HG03457 (cell line): ENCODE results near the gene ACOXL.
"Not testable (repeated sequence)": the region's sequence is repeated elsewhere in the genome, so short reads cannot be mapped to it uniquely, and the experiment has no call there.

Experiments
- ATAC-seq: cut with Tn5 transposase; IDR thresholded peaks from one replicate; pipeline ENCODE4 v1.9.1; 2021; ENCODE audit warnings: moderate number of reproducible peaks; ENCODE audit not compliant: unreplicated experiment

Gene ACOXL

DNA sequence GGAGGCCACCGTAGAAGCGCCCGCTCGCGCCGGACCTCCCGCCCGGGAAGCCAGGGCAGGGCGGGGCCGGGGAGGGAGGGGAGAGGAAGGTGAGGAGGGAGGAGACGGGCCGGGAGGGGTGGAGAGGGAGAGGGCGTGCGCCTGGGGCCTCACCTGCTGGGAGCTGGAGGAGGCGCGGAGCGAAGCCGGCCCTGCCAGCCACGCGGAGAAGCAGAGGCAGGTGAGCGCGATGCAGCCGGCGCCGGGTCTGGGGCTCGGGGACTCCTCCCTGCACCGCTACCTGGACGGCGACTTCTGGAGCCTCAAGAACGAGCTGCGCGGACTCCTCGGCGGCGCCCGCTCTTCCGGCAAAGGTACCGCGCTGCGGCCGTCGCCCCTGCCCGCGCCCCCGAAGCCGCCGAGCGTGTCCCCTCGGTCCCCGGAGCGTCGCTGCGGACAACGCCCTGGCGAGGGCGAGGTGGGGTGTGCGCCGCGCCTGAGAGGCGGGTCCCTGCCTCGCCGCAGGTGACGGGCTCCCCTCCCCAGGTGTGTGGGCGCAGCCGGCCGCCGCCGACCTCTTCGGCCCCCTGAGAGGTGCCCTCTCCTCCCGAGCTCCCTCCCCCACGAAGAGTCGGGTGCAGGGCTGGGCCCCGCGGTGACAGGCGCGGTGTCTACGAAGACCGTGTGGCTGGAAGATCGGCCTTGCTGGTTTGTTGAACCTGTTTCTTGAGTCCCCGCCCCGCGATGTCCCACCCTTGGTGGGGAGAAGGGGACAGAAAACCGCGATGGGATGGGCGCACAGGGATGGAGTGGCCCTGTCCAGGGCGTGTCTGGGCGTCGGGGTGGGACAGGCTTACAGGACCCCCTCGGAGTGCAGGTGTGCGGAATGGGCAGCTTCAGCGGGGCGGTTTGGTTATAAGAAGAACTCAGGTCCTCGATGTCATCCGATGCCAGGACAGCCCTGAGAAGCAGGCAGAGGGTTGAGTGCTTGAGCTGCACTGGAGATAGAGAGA lies at the start of gene ACOXL:
ACOXL (plus strand) TSS at position 152 of the 992 bp plus-strand sequence. CDS start 35,817 bp downstream, outside the sequence.
- no peak for ATAC-seq

GRCh38 chr2:110682872-110683271 lies 49.5 kb upstream of the ACOXL start:
- ATAC-seq = no peak

DNA sequence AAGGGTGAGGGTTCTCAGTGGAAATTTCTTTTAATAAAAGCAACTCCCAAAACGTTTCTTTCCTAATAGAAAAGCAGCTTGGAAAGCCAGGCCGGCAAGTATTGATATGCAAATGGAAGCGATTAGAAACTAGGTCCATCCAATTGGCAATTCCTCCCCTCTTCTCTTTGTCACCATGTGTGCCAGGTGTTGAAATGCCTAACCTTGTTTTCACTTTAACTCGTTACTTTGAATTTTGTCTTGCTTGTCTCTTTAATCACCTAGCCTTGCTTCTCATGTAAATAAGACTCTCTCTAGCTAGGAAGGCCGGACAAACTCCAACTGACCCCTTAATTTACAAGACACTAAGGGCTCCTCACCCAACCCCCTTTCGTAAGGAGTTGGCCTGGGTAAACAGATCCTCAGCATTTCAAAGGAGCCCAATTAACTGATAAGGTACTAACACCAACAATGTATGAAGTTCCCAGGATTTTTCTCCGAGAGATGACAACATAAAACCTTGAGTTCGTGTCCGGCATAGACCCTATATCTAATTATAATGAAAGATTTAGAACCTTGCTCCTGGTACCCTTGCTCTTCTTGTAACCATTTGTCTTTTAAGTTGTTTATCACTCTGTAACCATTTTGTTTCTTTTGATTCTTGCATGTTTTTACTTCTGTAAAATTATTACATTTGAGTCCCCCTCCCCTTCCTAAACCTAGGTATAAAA lies 44.4 kb upstream of the ACOXL start:
- ATAC-seq = not testable (repeated sequence)

DNA sequence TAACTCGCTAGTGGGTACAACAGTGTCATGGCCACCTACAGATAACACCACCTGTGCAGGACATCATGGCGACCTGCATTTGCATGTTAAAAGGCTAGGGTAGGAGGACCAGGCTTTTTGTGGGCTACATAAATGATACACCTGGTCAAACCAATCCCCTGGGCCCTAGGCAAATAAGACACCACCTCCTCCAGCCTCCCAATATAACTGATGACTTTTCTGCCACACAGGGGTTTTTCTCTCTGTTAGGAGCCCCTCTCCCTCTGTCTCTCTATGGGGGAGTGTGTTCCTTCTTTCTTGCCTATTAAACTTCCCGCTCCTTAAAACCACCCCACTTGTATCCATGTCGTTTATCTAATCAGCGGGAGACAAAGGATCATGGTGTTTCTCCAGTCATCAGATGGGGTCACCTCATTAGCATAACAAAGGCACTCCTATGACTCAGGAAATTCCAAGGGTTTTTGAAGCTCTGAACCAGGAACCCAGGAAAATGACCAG lies 43.7 kb upstream of the ACOXL start:
- no peak for ATAC-seq

GRCh38 chr2:110690083-110690965 lies 42.0 kb upstream of the ACOXL start:
- no peak for ATAC-seq

DNA sequence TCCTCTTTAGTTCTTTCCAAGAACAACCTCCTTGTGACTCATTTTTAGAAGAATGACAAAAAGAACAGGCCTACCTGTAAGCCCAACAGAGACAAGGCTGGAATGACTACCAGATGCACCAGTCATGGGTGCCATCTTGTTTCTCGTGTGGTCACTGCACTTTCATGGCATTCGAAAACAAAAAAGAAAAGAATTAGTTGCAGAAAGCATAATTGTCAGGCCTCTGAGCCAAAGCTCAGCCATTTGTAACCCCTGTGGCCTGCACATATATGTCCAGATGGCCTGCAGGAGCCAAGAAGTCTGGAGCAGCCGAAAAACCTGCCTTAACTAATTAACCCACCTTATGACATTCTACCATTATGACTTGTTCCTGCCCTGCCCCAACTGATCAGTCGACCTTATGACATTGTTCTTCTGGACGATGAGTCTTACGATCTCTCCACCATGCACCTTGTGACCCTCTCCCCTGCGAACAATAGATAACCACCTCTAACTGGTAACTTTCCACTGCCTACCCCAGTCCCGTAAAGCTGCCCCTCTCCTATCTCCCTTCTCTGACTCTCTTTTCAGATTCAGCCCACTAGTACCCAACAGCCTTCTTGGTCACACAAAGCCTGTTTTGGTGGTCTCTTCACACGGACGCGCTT lies 40.6 kb upstream of the ACOXL start:
- ATAC-seq = no peak

DNA sequence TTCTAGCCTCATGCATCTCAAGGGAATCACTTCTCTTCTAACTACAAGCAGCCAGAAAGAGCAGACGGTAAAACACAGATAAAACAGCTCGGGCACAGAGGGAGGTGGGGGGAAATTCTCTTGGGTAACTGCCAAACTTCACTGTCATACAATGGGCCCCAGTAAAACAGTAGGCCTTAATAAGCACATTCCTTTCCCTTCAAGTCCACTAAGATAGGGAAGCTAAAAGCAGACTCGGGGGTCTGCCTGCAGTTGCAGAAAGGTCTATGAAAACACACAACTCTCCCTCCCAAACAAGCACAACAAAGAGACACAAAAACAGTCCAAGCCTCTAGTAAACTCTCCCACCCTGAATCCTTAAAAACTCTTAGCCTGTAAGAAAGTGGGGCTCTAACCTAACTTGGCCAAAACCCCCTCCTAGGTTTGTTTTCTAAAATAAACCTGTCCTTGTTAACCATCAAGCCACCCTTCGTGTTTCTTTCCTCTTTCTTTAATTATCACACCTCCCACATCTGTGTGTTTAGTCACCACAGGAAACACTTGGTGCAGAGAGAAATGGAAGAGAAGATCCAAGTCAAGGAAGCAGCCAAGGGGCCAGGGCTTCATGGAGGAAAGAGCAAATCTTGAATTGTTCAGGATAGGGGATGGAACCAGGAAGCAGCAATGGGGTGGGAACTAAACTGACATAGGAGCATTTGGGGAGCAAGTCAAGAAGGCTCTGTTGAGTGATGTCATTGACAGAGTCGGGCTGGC lies 37.1 kb upstream of the ACOXL start:
- not testable (repeated sequence) for ATAC-seq

GRCh38 chr2:110698253-110698652 lies 34.1 kb upstream of the ACOXL start:
- ATAC-seq = not testable (repeated sequence)

- no peak for ATAC-seq
Measured at GRCh38 chr2:110702514-110703380, 29.6 kb upstream of the ACOXL start.

DNA sequence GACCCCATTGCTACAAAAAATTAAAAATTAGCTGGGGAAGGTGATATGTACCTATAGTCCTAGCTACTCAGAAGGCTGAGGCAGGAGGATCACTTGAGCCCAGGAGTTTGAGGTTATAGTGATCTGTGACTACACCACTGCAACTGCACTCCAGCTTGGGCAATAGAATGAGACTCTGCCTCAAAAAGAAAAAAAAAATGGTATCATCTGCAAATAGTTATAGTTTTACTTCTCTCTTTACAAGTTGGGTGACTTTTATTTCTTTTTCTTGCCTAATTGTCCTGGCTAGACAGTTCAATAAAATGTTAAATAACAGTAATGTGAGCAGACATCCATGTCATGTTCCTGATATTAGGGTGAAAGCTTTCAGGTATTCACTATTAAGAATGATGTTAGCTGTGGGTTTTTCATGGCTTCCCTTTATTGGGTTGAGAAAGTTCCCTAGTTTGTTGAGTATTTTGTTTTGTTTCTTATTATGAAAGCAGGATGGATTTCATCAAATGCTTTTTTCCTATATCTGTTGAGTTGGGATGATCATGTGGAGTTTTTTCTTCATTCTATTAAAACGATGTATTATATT lies 24.9 kb upstream of the ACOXL start:
- ATAC-seq = no peak

DNA sequence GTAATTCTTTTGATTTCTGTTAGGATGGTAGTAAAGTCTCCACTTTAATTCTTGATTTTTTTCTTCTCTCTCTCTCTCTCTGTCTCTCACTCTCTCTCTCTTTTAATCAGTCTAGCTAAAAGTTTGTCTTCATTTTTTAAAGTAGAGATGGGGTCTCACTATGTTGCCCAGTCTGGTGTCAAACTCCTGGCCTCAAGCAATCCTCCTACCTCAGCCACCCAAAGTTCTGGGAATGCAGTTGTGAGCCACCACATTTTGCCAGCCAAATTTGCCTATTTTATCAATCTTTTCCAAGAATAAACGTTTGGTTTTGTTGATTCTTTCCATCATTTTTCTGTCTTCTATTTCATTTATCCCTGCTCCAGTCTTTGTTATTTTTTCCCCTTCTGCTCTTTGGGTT lies 23.9 kb upstream of the ACOXL start:
- no peak for ATAC-seq

DNA sequence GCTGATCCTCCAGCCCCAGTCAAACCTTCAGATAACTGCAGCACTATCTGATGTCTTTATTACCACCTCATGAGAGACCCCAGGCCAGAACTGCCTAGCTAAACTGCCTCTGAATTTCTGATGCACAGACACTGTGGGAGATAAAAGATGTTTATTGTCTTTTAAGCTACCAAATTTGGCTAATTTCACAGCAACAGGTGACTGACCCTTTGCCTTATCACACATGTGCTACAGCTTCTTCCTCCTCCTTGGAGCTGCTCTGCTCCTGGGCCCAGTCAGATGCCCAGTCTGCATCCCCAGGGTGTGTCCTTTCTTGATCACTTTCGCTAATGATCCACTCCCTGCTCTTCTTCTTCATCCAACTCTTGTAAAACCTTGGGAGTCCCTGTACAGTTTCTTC lies 19.6 kb upstream of the ACOXL start:
- ATAC-seq = no peak

- ATAC-seq = no peak
Measured at GRCh38 chr2:110713513-110714362, 18.6 kb upstream of the ACOXL start.

- no peak for ATAC-seq
Measured at GRCh38 chr2:110714452-110715224, 17.7 kb upstream of the ACOXL start.

- ATAC-seq = no peak
Measured at GRCh38 chr2:110716959-110717645, 15.3 kb upstream of the ACOXL start.

GRCh38 chr2:110717734-110718133 lies 14.6 kb upstream of the ACOXL start:
- no peak for ATAC-seq
